Hematopoietic multipotent progenitor cell treated with erythropoietin and hydrocortisone succinate and interleukin-3 and kit ligand, for 8 days (in vitro differentiated cells): ENCODE data around the gene BARX1.
"Not testable (repeated sequence)": the region's sequence is repeated elsewhere in the genome, so short reads cannot be mapped to it uniquely, and the experiment has no call there.

ENCODE experiments used
- DNase-seq: peaks from one replicate; pipeline ENCODE4 v3.0.0-alpha.2; 2015

The BARX1 gene, protein sequence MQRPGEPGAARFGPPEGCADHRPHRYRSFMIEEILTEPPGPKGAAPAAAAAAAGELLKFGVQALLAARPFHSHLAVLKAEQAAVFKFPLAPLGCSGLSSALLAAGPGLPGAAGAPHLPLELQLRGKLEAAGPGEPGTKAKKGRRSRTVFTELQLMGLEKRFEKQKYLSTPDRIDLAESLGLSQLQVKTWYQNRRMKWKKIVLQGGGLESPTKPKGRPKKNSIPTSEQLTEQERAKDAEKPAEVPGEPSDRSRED

DNA sequence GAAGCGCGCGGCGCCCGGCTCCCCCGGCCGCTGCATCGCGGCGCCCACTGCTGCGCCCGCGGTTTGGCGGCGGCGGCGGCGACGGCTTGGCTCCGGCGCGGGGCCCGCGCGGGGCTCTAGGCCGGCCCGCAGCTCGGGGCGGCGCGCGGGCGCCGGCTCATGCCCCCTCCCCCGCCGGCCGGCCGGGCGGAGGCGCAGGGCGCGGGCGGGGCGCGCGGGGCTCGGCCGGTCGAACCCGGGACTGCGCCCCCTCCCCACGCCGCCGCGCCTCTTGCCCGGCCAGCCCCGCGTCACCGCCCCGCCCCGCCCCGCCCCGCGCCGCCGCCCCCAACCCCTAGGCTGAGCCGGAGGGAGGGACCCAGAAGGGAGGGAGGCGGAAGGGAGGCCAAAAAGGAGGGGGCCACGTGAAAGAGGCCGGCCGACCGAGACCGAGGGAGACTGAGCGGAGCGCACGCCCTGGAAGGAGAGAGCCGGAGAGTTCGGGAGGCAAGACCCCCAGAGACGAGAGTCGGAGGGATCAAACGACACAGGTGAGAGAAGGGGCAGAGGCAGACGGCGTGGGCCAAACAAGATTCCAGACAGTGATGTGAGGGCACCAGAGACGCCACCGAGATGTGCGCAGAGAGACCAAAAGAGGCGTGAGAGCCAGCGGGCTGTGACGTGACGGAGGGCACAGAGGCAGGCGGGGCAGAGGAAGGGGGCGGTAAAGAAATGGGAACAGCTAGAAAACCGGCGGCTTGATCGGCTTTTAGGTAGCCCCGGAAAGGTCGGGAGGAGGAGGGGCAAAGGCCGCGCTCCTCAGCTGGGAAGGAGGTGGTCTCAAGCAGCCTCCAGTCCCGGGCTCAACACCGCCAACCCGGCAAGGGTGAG lies at the start of gene BARX1:
Gene BARX1 (minus strand): TSS at position 245 of the 870 bp plus-strand sequence. CDS start 209 bp downstream, at position 36.
- no peak for DNase-seq

DNA sequence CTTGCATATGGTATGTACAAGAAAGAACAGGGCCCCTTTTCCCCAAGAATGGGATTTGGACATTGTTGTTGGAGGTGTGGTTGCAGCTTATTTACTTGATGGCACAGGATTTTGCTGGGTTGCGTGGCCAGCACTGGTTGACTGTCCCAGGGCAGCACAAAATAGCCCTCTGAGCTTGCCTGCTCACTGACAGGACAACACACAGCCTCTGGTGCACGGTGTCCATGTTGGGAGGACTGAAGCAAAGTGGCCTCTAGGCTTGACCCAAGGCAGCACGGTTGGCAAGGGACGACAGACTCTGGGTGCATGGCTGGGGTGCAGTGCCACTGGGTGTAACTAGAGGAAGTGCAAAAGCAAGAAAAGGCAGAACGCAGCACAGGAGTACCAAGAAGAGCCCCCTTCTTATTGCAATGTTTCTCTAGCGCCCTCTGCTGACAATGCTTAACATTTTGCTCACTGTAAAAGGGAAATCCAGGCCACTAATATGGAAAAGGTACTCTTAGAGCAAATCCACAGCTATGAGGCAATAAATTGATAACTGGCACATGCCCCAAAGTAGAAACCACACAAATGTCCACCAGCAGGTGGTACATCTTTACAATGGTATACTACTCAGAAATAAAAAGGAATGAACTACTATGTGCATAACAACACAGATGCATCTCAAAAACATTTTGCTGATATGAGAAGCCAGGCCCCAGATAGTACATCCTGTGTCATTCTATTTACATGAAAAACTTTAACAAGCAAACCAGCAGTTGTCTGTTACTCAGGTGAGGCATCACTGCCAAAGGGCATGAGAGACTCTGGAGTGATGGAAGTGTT lies 47.4 kb upstream of the BARX1 start:
- DNase-seq: peak; percentile 66

DNA sequence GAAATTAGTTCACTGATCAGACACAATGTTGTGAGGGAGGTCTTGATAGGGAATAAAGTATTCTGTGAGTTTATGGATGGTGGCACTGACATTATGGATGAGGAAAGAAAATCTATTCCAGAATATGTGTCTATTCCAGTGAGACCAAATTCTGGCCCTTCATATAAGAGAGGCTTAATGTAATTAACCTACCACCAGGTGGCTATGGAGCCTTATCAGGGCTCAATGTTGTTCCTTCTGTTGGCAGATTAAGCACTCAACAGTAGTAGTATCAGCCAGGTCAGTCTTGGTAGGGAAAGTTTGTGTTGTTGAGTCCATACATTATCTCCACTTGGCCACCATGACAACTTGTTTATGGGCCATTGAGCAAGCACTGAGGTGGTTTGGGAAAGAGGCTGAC lies 41.7 kb upstream of the BARX1 start:
- peak; percentile 9 for DNase-seq

DNA sequence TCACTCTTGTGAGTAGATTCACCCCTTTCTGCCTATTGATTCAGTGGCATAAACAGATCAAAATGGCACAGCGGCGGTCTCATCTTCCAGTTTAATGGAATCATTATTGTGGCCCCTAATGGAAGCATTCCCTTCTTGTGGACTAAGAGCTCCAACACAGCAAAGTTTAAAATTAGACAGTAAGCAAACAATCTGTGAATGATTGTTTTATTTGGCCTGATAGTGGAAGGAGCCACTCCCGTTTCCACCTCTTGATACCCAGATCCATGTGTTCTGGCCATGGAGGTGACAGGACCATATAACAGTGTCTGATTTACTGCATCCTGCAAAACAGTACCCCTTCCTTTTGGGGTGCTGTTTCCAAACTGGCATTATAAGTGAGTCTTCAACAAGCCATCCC lies 41.2 kb upstream of the BARX1 start:
- DNase-seq: no peak

DNA sequence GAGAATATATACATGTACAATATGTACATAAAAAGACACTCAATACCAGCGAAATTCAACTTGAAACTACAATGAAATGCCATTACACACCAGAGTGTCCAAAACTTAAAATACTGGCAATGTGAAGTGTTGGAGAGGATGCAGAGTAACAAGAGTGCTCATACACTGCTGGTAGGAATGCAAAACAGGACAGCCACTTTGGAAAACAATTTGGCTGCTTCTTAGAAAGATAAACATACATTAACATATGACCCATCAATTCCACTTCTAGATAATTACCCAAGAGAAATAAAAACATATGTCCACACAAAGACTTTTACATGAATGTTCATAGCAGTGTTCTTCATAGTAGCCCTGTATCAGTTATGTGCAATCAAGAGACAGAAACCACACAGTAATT lies 39.4 kb upstream of the BARX1 start:
- DNase-seq: no peak

DNA sequence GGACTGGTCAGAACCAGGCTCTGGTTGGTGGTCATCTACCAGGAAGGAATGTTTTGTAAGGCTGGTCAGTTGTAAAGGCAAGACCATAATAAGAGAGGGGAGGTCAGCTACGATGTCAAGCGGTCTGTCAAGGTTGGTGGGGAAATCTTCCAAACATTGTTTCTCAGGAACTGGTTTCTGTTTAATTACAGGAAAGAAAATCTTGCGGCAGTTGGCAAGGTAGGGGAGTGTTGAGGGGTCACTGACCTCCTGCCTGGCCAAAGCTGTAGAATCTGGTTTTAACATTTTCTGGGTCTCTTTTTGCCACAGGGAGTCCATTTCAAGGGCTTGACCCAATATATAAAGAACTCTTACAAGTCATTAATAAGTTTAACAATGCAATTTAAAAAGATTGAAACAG lies 39.0 kb upstream of the BARX1 start:
- no peak for DNase-seq

DNA sequence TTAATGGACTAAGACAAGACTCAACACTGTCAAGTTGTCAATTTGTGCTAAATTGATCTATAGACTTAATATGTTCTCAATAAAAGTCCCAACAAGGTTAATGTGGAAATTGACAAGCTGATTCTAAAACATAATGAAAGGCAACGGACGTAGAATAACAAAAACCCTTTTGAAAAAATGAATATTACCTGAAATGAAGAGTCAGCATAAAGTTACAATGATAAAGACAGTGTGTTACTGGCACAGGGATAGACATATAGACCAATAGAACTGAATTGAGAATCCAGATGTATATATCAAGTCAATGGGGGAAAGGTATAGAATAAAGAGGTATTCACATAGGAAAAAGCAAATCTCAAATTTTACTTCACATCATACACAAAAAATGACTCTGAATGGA lies 37.7 kb upstream of the BARX1 start:
- DNase-seq: no peak

DNA sequence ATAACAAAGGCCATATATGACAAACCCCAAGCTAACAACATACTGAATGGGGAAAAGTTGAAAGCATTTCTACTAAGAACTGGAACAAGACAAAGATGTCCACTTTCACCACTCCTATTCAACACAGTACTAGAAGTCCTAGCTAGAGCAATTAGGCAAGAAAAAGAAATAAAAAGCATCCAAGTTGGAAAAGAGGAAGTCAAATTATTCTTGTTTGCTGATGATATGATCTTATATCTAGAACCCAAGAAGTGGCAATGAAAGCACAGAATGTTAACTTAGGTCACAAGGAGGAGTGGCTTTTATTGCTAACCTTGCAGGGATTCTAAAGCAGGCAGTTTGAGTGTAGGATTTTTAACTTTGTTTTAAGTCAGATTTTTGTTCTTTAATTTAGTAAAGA lies 35.3 kb upstream of the BARX1 start:
- no peak for DNase-seq

DNA sequence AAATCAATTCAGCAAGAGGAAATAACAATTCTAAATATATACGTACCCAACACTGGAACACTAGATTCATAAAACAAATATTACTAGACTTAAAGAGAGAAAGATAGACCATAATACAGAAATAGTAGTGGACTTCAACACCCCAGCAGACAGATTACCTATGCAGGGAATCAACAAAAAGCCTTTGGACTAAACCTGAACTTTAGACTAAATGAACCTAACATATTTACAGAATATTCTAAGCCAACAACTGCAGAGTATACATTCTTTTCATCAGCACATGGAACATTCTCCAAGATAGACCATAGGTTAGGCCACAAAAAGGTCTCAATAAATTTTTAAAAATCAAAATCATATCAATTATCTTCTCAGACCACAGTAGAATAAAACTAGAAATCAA lies 32.9 kb upstream of the BARX1 start:
- DNase-seq: no peak

DNA sequence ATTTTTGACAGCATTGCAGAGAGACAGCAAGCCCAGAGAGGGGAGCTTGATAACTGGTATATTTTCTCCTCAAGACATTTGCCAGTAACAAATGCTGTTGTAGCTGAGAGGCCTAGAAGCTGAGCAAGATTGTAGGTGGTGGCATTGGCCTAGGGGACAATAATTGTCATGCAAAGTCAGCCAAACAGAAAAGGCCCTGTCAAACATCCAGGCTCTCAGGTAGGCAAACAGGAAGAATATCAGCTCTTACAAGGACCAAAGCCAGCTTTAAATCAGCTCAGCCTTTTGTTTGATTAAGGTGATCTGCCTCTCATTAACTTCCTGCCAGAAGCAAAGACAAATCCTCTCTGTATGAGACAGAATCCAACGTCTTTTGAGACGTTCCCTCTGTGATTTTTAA lies 29.7 kb upstream of the BARX1 start:
- DNase-seq: no peak

DNA sequence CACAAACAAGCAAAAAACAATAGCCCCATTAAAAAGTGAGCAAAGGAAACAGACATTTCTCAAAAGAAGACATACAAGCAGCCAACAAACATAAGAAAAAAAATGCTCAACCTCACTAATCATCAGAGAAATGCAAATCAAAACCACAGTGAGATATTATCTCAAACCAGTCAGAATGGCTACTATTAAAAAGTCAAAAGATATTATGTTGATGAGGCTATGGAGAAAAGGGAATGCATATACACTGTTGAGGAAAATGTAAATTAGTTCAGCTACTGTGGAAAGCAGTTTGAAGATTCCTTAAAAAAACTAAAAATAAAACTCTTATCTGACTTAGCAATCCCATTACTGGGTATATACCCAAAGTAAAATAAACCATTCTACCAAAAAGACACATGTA lies 28.7 kb upstream of the BARX1 start:
- no peak for DNase-seq

DNA sequence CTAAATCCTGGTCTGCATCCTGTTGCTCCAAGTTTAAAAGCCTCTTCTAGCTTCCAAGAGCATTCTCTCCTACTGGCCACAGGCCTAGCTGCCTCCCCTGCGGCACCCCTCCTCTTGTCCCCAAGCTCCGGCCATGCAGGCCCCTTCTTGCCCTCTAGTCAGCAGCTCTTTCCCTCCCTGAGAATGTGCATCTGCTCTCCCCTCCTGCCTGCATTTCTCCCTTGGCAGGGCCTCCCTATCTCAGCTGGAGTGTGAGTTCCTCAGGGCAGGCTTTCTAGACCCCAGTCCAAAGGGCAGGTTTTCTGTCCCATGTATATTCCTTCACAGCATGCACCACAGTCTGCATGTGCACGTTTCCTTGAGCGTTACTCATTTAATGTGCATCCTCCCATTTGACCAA lies 24.6 kb upstream of the BARX1 start:
- no peak for DNase-seq

DNA sequence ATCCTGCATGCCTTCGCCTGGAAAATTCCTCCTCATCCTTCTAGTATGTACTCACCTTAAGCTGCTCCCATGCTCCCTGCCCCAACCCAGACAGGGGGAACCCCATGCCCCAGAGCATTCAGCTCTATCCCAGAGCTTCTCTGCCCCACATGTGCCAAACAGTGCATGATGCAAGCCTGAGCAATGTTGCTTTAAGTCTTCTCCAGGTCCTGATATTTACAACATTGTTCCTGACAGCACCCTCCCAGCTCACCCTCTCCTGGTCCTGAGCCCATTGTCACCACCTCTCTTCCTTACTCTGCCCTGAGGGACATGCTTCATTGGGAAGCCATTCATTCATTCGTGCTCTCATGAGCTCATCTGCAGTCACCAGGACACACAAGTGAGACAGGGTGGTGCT lies 23.4 kb upstream of the BARX1 start:
- no peak for DNase-seq

DNA sequence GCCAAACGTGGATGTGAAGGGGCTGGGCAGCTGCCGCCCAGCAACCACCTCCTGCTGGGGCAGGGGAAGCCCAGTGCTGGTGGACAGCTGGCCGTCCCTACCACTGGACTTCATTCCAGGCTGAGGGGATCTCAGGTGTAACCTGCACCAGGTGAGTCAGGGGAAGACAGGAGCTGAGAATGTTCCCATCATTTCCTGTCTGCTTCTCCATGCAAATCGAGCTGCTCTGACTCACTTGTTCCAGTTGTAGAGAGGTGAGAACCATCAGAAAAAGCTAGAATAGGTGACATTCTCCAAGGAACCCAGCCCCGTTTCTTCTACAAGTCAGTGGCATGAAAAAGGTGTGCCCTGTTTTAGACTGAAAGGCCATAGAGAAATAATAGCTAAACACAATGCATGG lies 21.8 kb upstream of the BARX1 start:
- no peak for DNase-seq

DNA sequence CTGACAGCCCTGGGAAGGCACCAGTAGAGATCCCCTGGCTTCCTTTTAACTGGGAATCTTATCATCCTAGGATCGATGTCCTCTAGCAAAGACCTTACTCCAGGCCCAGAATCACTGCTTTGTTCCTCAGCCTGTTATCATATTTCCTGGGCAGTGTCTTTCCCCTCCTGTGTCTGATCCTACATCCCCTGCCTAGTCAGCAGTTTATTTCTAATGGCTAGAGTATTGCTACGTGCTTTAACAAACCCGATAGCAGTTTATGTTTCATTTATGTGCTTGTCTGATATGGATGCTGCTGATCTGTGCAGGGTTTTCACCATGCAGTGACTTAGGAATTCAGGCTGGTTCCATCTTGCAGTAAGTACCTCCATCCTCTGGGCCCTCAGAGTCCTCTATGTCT lies 20.9 kb upstream of the BARX1 start:
- DNase-seq: no peak

DNA sequence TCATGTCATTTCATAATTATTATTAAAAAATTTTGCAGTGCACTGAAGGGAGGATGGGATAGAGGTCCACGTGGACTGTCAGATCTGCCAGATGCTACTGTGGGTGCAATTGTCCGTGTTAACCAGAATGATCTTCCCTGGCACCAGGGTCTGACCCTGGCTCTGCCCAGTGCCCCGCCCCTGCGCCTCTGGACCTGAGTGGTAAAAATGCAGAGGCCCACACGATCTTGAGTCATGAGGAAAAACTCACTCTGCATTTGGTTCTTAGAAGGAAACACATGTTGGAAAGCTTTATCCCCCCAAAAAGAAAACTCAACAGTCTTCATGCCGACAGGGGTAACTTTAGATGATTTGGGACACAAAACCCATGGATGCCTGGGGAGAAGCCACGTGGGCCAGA lies 20.1 kb upstream of the BARX1 start:
- no peak for DNase-seq

DNA sequence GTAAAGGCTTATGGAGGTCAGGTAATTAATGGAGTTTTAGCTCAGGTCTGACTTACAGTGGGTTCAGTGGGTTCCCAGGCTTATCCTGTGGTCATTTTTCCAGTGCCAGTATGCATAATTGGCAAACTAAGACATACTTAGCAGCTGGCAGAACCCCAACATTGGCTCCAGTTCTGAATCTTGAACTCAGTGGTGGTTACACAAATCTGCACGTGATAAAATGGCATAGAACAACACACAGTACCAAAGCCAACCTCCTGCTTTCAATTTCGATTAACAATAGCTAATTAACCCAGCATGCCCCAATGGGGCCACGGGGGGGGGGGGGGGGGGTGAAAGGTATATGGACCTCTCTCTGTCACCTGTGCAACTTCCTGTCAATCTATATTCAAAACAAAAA lies 19.0 kb upstream of the BARX1 start:
- DNase-seq: no peak

DNA sequence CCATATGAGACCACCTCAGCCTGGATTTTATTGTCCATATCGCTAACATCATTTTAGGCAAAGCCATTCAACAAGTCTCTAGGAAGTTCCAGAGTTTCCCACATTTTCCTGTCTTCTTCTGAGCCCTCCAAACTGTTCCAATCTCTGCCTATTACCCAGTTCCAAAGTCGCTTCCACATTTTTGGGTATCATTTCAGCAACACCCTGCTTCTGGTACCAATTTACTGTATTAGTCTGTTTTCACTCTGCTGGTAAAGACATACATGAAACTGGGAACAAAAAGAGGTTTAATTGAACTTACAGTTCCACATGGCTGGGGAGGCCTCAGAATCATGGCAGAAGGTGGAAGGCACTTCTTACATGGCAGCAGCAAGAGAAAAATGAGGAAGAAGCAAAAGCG lies 17.5 kb upstream of the BARX1 start:
- not testable (repeated sequence) for DNase-seq

DNA sequence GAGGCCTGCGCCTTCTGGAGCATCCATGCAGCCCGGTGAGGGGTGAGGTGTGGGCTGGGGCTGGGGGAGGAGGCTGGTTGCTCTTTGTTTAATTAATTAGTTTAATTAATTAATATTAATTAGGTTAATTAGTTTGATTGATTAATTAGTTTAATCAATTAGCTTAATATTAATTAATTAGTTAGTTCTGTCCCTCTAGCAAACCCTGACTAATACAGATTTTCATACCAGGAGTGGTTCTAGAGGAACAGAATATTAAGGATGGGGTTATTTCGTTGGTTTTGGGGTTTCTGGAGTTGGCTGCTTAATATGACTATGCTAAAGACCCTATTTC lies 14.1 kb upstream of the BARX1 start:
- DNase-seq: no peak

DNA sequence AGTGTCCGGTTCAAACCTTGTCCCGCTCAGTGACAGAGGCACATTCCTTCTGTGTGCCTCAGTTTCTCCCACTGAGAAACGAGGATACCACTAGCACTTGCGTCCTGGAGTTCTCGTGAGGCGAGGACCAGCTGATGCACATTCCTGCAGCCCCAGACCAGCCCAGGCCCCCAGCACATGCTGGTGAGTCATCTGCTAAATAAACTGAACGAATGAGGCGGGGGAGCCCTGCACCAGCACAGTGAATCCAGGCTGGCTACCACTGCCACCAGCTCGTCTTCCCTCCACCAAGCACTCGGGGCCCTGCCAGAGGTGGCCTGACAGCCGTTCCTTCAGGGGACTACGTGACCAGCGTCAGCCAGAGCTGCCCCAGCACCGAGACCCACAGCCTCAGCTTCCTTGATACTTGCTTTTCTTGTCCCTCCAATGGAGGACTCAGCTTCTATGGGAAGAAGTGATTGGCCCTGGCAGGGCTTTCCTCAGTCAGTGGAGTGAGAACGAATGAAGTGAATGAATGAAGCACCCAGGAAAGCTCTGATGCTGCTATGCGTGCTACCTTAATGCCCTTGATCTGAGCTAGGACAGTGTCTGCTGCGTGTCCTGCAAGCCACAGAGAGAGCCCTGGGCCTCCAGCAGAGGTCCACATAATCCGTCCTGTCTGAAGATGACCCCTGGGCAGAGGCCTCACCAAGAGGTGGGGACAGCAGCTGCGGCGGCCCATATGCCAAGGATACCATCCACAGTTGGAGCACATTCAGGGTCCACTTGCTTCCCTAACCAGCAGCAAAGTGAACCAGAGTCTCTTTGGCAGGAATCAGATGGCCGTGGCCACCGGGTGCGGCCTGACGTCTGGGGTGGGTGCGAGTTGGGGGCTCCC lies 13.5 kb upstream of the BARX1 start:
- DNase-seq: no peak

DNA sequence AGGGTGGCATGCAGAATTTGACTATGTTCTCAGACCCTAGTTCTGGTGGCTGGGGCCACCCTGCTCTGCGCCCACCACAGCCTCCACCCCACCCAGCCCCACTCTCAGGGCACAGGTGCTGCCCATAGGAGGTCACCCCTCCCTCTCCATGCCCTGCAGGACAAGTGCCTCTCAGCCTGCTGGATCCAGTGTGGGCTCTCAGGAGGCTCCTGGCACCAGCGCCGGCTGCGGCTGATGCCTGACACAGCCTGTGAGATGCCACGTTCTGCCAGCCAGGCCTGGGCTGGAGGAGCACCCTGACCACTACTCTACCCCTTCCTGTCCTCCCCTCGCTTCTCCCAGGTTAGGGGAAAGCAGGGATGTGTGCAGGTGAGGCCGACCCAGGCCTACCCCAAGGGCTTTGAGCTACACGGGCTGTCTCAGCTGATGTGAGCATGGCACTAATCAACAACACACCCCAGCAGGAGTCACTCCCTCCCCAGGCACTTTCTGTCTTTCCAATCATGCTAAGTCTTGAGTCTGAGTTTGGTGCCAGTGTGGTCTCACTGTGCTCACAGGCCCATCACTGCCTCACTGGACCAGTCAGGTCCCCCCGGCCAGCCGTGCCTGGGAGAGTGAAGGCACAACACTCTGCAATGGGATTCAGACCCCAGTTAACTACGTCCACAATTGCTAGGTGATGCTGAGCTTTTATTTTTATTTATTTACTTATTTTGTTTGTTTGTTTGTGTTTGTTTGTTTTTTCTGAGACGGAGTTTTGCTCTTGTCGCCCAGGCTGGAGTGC lies 12.1 kb upstream of the BARX1 start:
- no peak for DNase-seq
